HepG2 (cell line): ENCODE results near the gene RTEL1. TPM values are rescaled to one million over a fixed set of nuclear protein-coding genes. Genes with fewer than 3 reads are reported as not detected.

Experiments
- ATAC-seq: fragments of 200-7000 bp; cut with Tn5 transposase; 3 replicates; pipeline ENCODE4 v1.9.1; 2020; ENCODE audit warnings: mild to moderate bottlenecking, moderate library complexity
- BruUV-seq: library from RNA; stranded (reverse); fragments of 400-500 nt; replicated peaks from 2 replicates; lab custom pipeline; 2021; lab: Mats Ljungman, UMichigan
- CTCF ChIA-PET: fragments of 300-600 bp; formaldehyde crosslinking; extraction: SDS; loops from one replicate; lab custom pipeline; 2021; ENCODE audit warnings: low total read pairs, inconsistent platforms, low intra/inter-chr PET ratio; lab: Yijun Ruan, JAX
- POLR2A ChIA-PET: fragments of 350-600 bp; sonication (Branson Sonifier 250); formaldehyde crosslinking; loops from one replicate; lab custom pipeline; 2020; ENCODE audit warnings: antibody characterized with exemption, inconsistent platforms; lab: Yijun Ruan, JAX
- DNase-seq: peaks from one replicate; pipeline ENCODE4 v3.0.0-alpha.2; 2015; ENCODE audit warnings: low spot score
- FAIRE-seq: peaks from 3 replicates; lab custom pipeline; 2011; peaks lifted over from hg19 to GRCh38; lab: Jason Lieb, UNC
- H2AFZ ChIP-seq: one replicate; pipeline ENCODE4 v1.6.1; 2011; ENCODE audit warnings: low read length, inconsistent platforms
- H3K27ac ChIP-seq: fragments of 300-600 bp; 3 replicates; pipeline ENCODE4 v1.8.0; 2011; ENCODE audit warnings: mixed run types, mild to moderate bottlenecking, mixed read lengths, low read length, inconsistent platforms; ENCODE audit not compliant: insufficient read depth; ENCODE audit errors: extremely low read length
- H3K27me3 ChIP-seq, 2 experiments: fragments of 200-600 bp in 1 of 2; 2 replicates in 1 of 2; 3 replicates in 1 of 2; pipeline versions ENCODE4 v1.6.0 to v1.8.0; 2011; ENCODE audit warnings: low read length in 2 of 2, mild to moderate bottlenecking in 2 of 2, moderate library complexity in 2 of 2, inconsistent platforms in 1 of 2; ENCODE audit not compliant: insufficient read depth in 2 of 2, control insufficient read depth in 1 of 2
- H3K36me3 ChIP-seq, 2 experiments: fragments of 200-600 bp in 1 of 2; replicated peaks in 1 of 2; 2 replicates in 1 of 2; 3 replicates in 1 of 2; pipeline versions ENCODE4 v1.5.1 to v1.8.0; 2011; ENCODE audit warnings: low read length in 2 of 2, inconsistent platforms in 1 of 2; ENCODE audit not compliant: insufficient read depth in 2 of 2, control insufficient read depth in 1 of 2
- H3K4me1 ChIP-seq: 2 replicates; pipeline ENCODE4 v1.5.1; 2012; ENCODE audit warnings: low read length, inconsistent platforms; ENCODE audit not compliant: insufficient read depth
- H3K4me2 ChIP-seq: 2 replicates; pipeline ENCODE4 v1.6.0; 2011; ENCODE audit warnings: low read depth, low read length, inconsistent platforms
- H3K4me3 ChIP-seq, 3 experiments: fragments of 200-600 bp in 1 of 3; sonication (generic), shearing (Covaris generic) in 1 of 3; replicated peaks in 1 of 3; 2 replicates each; pipeline ENCODE4 v1.5.1; 2011 to 2016; ENCODE audit warnings: low read length in 3 of 3, inconsistent platforms in 2 of 3, low read depth in 2 of 3, mild to moderate bottlenecking in 2 of 3, control low read depth in 1 of 3, mixed read lengths in 1 of 3; ENCODE audit not compliant: insufficient read depth in 1 of 3
- H3K79me2 ChIP-seq: one replicate; pipeline ENCODE4 v1.6.1; 2011; ENCODE audit warnings: low read length, inconsistent platforms; ENCODE audit not compliant: insufficient read depth
- H3K9ac ChIP-seq: 2 replicates; pipeline ENCODE4 v1.6.0; 2011; ENCODE audit warnings: mild to moderate bottlenecking, low read depth, low read length, inconsistent platforms; ENCODE audit not compliant: insufficient read depth
- H3K9me3 ChIP-seq: 2 replicates; pipeline ENCODE4 v1.5.1; 2012; ENCODE audit warnings: mild to moderate bottlenecking, low read length
- H4K20me1 ChIP-seq: 2 replicates; pipeline ENCODE4 v1.6.0; 2011; ENCODE audit warnings: inconsistent platforms, mild to moderate bottlenecking, low read length, moderate library complexity; ENCODE audit not compliant: insufficient read depth
- ARNT ChIP-seq: fragments of 450-650 bp; IDR thresholded peaks from 2 replicates; pipeline ENCODE4 v1.6.1; 2017
- HMGA1 ChIP-seq: sonication (generic); formaldehyde crosslinking; conservative IDR thresholded peaks from 2 replicates; pipeline ENCODE4 v1.4.0; 2020; ENCODE audit warnings: missing genetic modification reagents
- HNRNPUL1 ChIP-seq: fragments of 200-400 bp; formaldehyde crosslinking; IDR thresholded peaks from 2 replicates; pipeline ENCODE4 v1.6.1; 2017; ENCODE audit warnings: low read depth, mild to moderate bottlenecking, low read length, moderate library complexity
- KAT8 ChIP-seq: IDR thresholded peaks from 2 replicates; pipeline ENCODE4 v1.6.1; 2016; ENCODE audit warnings: missing genetic modification reagents, missing compliant biosample characterization
- MED8 ChIP-seq: sonication (generic); formaldehyde crosslinking; IDR thresholded peaks from 2 replicates; pipeline ENCODE4 v1.8.1; 2023; ENCODE audit warnings: mild to moderate bottlenecking, missing genetic modification reagents; ENCODE audit not compliant: insufficient replicate concordance
- PPARG ChIP-seq: conservative IDR thresholded peaks from 2 replicates; pipeline ENCODE4 v1.6.1; 2016; ENCODE audit warnings: missing biosample characterization, missing genetic modification reagents
- ZNF530 ChIP-seq: sonication (generic); formaldehyde crosslinking; IDR thresholded peaks from 2 replicates; pipeline ENCODE4 v1.5.0; 2020; ENCODE audit warnings: low read depth, mild to moderate bottlenecking, missing genetic modification reagents
- ZNF83 ChIP-seq: sonication (generic); formaldehyde crosslinking; IDR thresholded peaks from 2 replicates; pipeline ENCODE4 v1.4.0; 2020; ENCODE audit warnings: missing genetic modification reagents, mild to moderate bottlenecking, borderline replicate concordance
- WGBS: methylation state at CpG from one replicate; pipeline ENCODE4 v1.1.6; 2017; ENCODE audit warnings: low lambda C conversion rate; 5-methylcytosine and 5-hydroxymethylcytosine counted together
- in situ Hi-C: cut with HindIII; loops from 2 replicates; pipeline ENCODE4 v1.10.0; 2017; ENCODE audit warnings: low pct_unique_long_range_greater_than_20kb; ENCODE audit not compliant: extremely low pct_ligation_motif_present
- intact Hi-C: fragments of 100-400 bp; cut with micrococcal nuclease; formaldehyde crosslinking; loops from one replicate; pipeline ENCODE4 v1.10.0; 2022; ENCODE audit not compliant: unreplicated experiment
- polyA plus RNA-seq, 8 experiments: library from polyadenylated mRNA; depleted of rRNA in 3 of 8; stranded (reverse) in 7 of 8; unstranded in 1 of 8; fragments of >200 nt; fragmentation: Illumina TruSeq in 4 of 8; extraction: Trizol in 4 of 8; gene quantifications; 2 replicates each; pipeline versions ENCODE4 v1.2.1 to v1.2.3, GENCODE V29; 2011 to 2016; ENCODE audit warnings: low read depth in 4 of 8, missing spikeins in 1 of 8, mixed read lengths in 1 of 8; ENCODE audit not compliant: insufficient read depth in 1 of 8
- total RNA-seq, 5 experiments: library from RNA; depleted of rRNA; stranded (reverse); fragments of >200 nt; fragmentation: Illumina TruSeq; extraction: Trizol; gene quantifications; 2 replicates each; pipeline ENCODE4 v1.2.3, GENCODE V29; 2016; ENCODE audit warnings: low read depth in 1 of 5
- TF ChIP-seq, protein P1 (sequence below): sonication (generic); formaldehyde crosslinking; IDR thresholded peaks from 2 replicates; pipeline ENCODE4 v1.4.0; 2020; ENCODE audit warnings: missing genetic modification reagents
- TF ChIP-seq, protein P2 (sequence below): sonication (generic); formaldehyde crosslinking; IDR thresholded peaks from 2 replicates; pipeline ENCODE4 v1.8.1; 2023; ENCODE audit warnings: mild to moderate bottlenecking, missing genetic modification reagents

Gene RTEL1
- total and polyA plus RNA-seq, 2 of the 13 experiments (the other 11 are each of a cell fraction or from before 2014, with no cell fraction given): 21.8 to 36.4 TPM

DNA sequence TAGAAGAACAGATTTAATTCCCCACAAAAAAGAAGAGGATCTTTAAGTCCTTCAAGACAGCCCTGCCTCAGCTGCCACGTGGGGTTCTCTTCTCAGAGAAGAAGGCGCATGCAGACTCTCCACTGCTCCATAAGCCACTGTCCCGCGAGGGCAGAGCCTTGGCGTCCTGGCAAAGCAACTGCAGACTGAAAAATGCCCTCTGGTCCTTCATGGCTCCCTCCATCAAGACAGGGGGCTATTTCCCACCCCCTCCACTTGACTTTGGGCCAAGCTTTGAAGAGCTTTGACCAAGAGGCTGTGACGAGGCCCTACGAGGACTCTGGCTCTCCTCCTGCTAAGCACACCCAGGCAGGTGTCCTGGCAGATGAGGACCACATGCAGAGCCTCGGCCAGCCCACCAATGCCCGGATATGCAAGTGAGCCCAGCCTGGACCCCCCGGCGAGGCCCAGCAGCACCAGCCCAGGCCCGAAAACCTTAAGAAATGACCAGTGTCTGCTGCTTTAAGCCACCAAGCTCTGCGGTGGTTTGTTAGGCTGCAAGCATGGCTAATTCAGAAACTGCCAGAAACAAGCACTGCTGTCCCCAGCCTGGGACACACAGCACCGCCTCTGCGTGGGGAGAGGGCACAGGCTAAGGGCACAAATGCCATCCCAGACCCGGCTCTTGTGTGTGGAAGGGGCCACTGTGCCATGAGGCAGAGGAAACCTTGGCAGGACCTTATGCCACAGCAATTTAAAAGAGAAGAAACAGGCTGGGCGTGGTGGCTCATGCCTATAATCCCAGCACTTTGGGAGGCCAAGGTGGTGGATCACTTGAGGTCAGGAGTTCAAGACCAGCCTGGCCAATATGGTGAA, 47.3 kb upstream of the RTEL1 start:
- Histone ChIP-seq H3K9ac (no peak overlapping the region), H3K79me2 (peaks cover 3% of the 10 kb centered on the region), H3K36me3 (peaks cover 6 to 16% of the 10 kb centered on the region in 2 experiments), H4K20me1 (peaks cover 3% of the 10 kb centered on the region; the same call in 1 of the 2 replicates), H3K4me2 (no peak overlapping the region), H3K4me1 (no peaks in the 10 kb centered on the region), H3K9me3 (peaks cover 8% of the 10 kb centered on the region; the same call in 1 of the 2 replicates), H3K4me3 (no peak overlapping the region), H3K27ac (no peak overlapping the region), H3K27me3 (no peaks in the 10 kb centered on the region), H2AFZ (no peak overlapping the region)
- CTCF ChIA-PET: no interaction called here
- ATAC-seq (peak; percentile 28; the same call in 1 of the 3 replicates), DNase-seq (no peak), FAIRE-seq (no peak)
- no TSS peak for BruUV-seq
- TF ChIP-seq ARNT: no peak
- POLR2A ChIA-PET: no interaction called here
- intact Hi-C loops (no loop called here), in situ Hi-C loops (no loop called here)
- WGBS: 92% methylated on average over 13 of the region's 17 CpGs

DNA sequence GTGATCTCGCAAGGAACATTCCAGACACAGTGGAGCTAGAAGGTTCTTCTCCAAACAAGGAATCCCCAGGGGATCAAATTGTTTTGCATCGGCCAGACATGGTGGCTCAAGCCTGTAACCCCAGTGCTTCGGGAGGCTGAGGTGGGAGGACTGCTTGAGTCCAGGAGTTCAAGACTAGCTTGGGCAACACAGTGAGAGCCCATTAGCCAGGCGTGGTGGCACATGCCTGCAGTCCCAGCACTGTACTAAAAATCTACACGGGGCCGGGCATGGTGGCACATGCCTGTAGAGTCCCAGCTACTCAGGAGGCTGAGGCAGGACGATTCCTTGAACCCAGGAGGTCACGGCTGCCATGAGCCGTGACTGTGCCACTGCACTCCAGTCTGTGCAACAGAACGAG, 46.5 kb upstream of the RTEL1 start:
- Histone ChIP-seq H2AFZ (no peak overlapping the region), H3K36me3 (peaks cover 9 to 23% of the 10 kb centered on the region in 2 experiments), H3K79me2 (peaks cover 3% of the 10 kb centered on the region), H3K9me3 (peaks cover 8% of the 10 kb centered on the region; the same call in 1 of the 2 replicates), H3K4me1 (no peaks in the 10 kb centered on the region), H3K4me3 (no peak overlapping the region), H3K4me2 (no peak overlapping the region), H3K9ac (no peak overlapping the region), H3K27ac (no peak overlapping the region), H3K27me3 (no peaks in the 10 kb centered on the region), H4K20me1 (peaks cover 3% of the 10 kb centered on the region; the same call in 1 of the 2 replicates)
- intact Hi-C loops (no loop called here), in situ Hi-C loops (no loop called here)
- no TSS peak for BruUV-seq
- DNase-seq (no peak), FAIRE-seq (no peak), ATAC-seq (no peak)
- ChIA-PET POLR2A (no interaction called here), CTCF (no interaction called here)
- 97% methylated on average over 10 of the region's 10 CpGs for WGBS
- TF ChIP-seq HMGA1 (no peak), HNRNPUL1 (no peak), MED8 (CRISPR knock-in tag) (no peak), ZNF83 (CRISPR knock-in tag) (no peak), ZNF530 (no peak), KAT8 (CRISPR knock-in tag) (no peak), PPARG (CRISPR knock-in tag) (no peak)
- TF ChIP-seq, protein P1, sequence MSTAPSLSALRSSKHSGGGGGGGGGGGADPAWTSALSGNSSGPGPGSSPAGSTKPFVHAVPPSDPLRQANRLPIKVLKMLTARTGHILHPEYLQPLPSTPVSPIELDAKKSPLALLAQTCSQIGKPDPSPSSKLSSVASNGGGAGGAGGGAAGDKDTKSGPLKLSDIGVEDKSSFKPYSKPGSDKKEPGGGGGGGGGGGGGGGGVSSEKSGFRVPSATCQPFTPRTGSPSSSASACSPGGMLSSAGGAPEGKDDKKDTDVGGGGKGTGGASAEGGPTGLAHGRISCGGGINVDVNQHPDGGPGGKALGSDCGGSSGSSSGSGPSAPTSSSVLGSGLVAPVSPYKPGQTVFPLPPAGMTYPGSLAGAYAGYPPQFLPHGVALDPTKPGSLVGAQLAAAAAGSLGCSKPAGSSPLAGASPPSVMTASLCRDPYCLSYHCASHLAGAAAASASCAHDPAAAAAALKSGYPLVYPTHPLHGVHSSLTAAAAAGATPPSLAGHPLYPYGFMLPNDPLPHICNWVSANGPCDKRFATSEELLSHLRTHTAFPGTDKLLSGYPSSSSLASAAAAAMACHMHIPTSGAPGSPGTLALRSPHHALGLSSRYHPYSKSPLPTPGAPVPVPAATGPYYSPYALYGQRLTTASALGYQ (CRISPR knock-in tag): no peak
- TF ChIP-seq, protein P2, sequence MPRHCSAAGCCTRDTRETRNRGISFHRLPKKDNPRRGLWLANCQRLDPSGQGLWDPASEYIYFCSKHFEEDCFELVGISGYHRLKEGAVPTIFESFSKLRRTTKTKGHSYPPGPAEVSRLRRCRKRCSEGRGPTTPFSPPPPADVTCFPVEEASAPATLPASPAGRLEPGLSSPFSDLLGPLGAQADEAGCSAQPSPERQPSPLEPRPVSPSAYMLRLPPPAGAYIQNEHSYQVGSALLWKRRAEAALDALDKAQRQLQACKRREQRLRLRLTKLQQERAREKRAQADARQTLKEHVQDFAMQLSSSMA (CRISPR knock-in tag): no peak
